SU-DHL-6 (cell line): ENCODE data around the gene DNAJC24.

ENCODE experiments used
- H2AFZ ChIP-seq: fragments of 200-600 bp; sonication (generic); 2 replicates; pipeline ENCODE4 v1.6.1; 2014; ENCODE audit warnings: low read depth, mild to moderate bottlenecking, moderate library complexity, mixed read lengths, antibody characterized with exemption, low read length; ENCODE audit not compliant: severe bottlenecking
- H3F3A ChIP-seq: fragments of 200-600 bp; shearing (Covaris generic); 2 replicates; pipeline ENCODE4 v1.6.0; 2016; ENCODE audit warnings: antibody characterized with exemption, mild to moderate bottlenecking; ENCODE audit not compliant: insufficient read depth
- H3K27ac ChIP-seq: fragments of 200-600 bp; sonication (generic); 2 replicates; pipeline ENCODE4 v1.5.1; 2016; ENCODE audit warnings: low read depth, mild to moderate bottlenecking, low read length, moderate library complexity, mixed read lengths
- H3K27me3 ChIP-seq: fragments of 200-600 bp; sonication (generic), shearing (Covaris generic); 2 replicates; pipeline ENCODE4 v1.6.0; 2014; ENCODE audit warnings: mild to moderate bottlenecking, low read length
- H3K36me3 ChIP-seq: fragments of 200-600 bp; sonication (generic); 2 replicates; pipeline ENCODE4 v1.6.1; 2014; ENCODE audit warnings: mild to moderate bottlenecking, low read length, mixed read lengths
- H3K4me2 ChIP-seq: fragments of 300-600, 200-600 bp; shearing (Covaris generic), sonication (generic); 2 replicates; pipeline ENCODE4 v1.6.0; 2014; ENCODE audit warnings: low read length, low read depth, mild to moderate bottlenecking; ENCODE audit not compliant: poor library complexity, severe bottlenecking
- H3K4me3 ChIP-seq: fragments of 200-600 bp; sonication (generic); 2 replicates; pipeline ENCODE4 v1.5.1; 2014; ENCODE audit warnings: antibody characterized with exemption, low read length, mild to moderate bottlenecking, mixed read lengths; ENCODE audit not compliant: insufficient read depth, poor library complexity, severe bottlenecking
- H3K79me2 ChIP-seq: fragments of 200-600 bp; sonication (generic); 2 replicates; pipeline ENCODE4 v1.6.1; 2014; ENCODE audit warnings: mild to moderate bottlenecking, low read length, moderate library complexity; ENCODE audit not compliant: insufficient read depth
- H3K9ac ChIP-seq: fragments of 200-600 bp; sonication (generic); 2 replicates; pipeline ENCODE4 v1.7.0; 2014; ENCODE audit warnings: mild to moderate bottlenecking, low read length
- H3K9me2 ChIP-seq: fragments of 200-600 bp; sonication (generic); replicated peaks from 2 replicates; pipeline ENCODE4 v1.6.1; 2014; ENCODE audit warnings: low read length; ENCODE audit not compliant: insufficient read depth
- H3K9me3 ChIP-seq: fragments of 200-600 bp; sonication (generic); 2 replicates; pipeline ENCODE4 v1.6.1; 2014; ENCODE audit warnings: low read length, mixed read lengths; ENCODE audit not compliant: insufficient read depth
- H4K20me1 ChIP-seq: fragments of 200-600 bp; sonication (generic); 2 replicates; pipeline ENCODE4 v1.6.1; 2014; ENCODE audit warnings: low read depth, mild to moderate bottlenecking, antibody characterized with exemption, low read length, moderate library complexity, mixed read lengths
- EZH2phosphoT487 ChIP-seq: fragments of 200-600 bp; sonication (generic), shearing (Covaris generic); conservative IDR thresholded peaks from 2 replicates; pipeline ENCODE4 v1.6.1; 2018; ENCODE audit warnings: mild to moderate bottlenecking, antibody characterized with exemption, low read length, moderate library complexity, mixed read lengths
- TF ChIP-seq, protein P1 (sequence below): fragments of 200-600 bp; sonication (generic); IDR thresholded peaks from one replicate; pipeline ENCODE4 v1.5.1; 2017; ENCODE audit warnings: antibody characterized with exemption, mild to moderate bottlenecking, low read length, moderate library complexity; ENCODE audit not compliant: insufficient read depth, poor library complexity, severe bottlenecking

The DNAJC24 gene

DNA sequence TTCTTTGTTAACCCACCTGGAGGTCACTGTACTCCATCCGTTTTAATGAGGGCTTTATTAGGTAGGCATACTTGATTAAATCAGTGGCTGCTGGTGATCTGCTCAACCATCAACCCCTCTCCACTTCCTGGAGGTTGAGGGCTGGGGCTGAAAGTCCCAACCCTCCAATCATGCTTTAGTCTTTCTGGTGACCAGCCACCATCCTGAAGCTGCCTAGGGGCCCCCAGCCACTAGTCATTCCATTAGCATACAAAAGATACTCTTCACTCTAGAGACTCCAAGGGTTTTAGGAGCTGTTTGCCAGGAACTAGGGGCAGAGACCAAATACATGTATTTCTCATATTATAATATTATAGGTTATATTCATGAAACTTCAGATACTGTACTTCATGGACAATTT is 13.5 kb downstream of the DNAJC24 start:
- Histone ChIP-seq H3K27me3 (no peaks in the 10 kb centered on the region), H3K4me2 (no peak overlapping the region), H3K36me3 (no peaks in the 10 kb centered on the region), H3K27ac (no peak overlapping the region), H3K4me3 (no peak overlapping the region), H4K20me1 (no peaks in the 10 kb centered on the region), H3K79me2 (peaks cover 5% of the 10 kb centered on the region), H3F3A (no peaks in the 10 kb centered on the region), H3K9me3 (no peaks in the 10 kb centered on the region), H3K9me2 (peaks cover 7% of the 10 kb centered on the region; the same call in 1 of the 2 replicates), H3K9ac (no peak overlapping the region), H2AFZ (no peak overlapping the region)
- TF ChIP-seq, protein P1, sequence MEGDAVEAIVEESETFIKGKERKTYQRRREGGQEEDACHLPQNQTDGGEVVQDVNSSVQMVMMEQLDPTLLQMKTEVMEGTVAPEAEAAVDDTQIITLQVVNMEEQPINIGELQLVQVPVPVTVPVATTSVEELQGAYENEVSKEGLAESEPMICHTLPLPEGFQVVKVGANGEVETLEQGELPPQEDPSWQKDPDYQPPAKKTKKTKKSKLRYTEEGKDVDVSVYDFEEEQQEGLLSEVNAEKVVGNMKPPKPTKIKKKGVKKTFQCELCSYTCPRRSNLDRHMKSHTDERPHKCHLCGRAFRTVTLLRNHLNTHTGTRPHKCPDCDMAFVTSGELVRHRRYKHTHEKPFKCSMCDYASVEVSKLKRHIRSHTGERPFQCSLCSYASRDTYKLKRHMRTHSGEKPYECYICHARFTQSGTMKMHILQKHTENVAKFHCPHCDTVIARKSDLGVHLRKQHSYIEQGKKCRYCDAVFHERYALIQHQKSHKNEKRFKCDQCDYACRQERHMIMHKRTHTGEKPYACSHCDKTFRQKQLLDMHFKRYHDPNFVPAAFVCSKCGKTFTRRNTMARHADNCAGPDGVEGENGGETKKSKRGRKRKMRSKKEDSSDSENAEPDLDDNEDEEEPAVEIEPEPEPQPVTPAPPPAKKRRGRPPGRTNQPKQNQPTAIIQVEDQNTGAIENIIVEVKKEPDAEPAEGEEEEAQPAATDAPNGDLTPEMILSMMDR = no peak
- no peak for TF ChIP-seq EZH2phosphoT487

DNA sequence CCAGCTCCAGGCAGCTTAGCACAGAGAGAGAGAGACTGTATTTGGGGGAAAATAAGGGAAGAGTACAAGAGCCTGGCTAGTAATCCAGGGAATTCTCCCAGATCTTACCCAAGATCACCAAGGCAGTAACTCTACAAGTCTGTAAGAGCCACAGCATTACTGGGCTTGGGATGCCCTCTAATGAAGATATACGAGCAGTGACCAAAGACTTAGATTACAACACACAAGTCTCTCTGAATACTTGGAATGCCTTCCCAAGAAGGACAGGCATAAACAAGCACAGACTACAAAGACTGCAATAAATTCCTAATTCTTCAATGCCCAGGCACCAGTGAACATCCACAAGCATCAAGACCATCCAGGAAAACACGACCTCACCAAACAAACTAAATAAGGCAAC is 17.7 kb downstream of the DNAJC24 start:
- TF ChIP-seq, protein P1 = no peak
- H3K4me2 ChIP-seq = no peak overlapping the region
- no peak overlapping the region for H3K4me3 ChIP-seq
- no peak overlapping the region for H2AFZ ChIP-seq
- H3K27me3 ChIP-seq = no peaks in the 10 kb centered on the region
- peaks cover 7% of the 10 kb centered on the region; the same call in 1 of the 2 replicates for H3K9me2 ChIP-seq
- H4K20me1 ChIP-seq = no peaks in the 10 kb centered on the region
- no peak overlapping the region for H3K9ac ChIP-seq
- peaks cover 5% of the 10 kb centered on the region for H3K79me2 ChIP-seq
- H3F3A ChIP-seq = no peaks in the 10 kb centered on the region
- no peak overlapping the region for H3K27ac ChIP-seq
- H3K9me3 ChIP-seq = no peaks in the 10 kb centered on the region
- no peaks in the 10 kb centered on the region for H3K36me3 ChIP-seq

DNA sequence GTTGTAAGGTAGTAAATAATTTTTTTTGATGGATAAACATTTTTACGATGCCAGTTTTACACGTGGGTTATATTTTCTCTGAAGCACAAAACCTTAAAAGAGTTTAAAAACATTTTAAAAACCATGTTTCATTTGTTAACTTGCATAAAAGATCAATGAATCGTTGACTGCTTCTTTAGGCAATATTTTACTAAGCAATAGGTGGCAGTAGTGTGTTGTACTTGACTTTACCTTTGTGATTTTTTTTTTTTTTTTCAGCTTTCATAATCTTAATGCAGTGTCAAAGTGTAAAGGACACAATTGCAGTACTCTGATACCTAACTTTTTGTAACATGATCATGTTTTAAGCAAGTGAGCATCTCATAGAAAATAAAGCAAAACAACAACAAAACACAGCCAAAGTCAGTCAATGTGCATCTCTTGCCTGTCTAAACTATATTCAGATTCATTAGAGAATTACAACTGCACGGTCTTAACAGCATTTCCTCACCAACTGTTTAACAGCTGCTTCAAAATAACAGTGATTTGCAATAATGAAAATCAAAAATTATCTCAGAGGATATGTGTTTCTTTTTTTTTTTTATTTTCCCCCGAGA is 27.7 kb downstream of the DNAJC24 start:
- no peak overlapping the region for H2AFZ ChIP-seq
- H3K27ac ChIP-seq = no peak overlapping the region
- H3K9me2 ChIP-seq = no peaks in the 10 kb centered on the region
- H3K27me3 ChIP-seq = no peaks in the 10 kb centered on the region
- no peaks in the 10 kb centered on the region for H4K20me1 ChIP-seq
- TF ChIP-seq, protein P1 = peak; percentile 51
- TF ChIP-seq EZH2phosphoT487 = no peak
- no peak overlapping the region for H3K4me3 ChIP-seq
- H3K9me3 ChIP-seq = no peaks in the 10 kb centered on the region
- H3K79me2 ChIP-seq = no peaks in the 10 kb centered on the region
- no peaks in the 10 kb centered on the region for H3F3A ChIP-seq
- H3K36me3 ChIP-seq = no peaks in the 10 kb centered on the region
- H3K4me2 ChIP-seq = no peak overlapping the region
- H3K9ac ChIP-seq = no peak overlapping the region
